Vagina (tissue), 2 donors: Measurements from ENCODE around the gene ARHGEF12. TPM values are rescaled to one million over a fixed set of nuclear protein-coding genes. Genes with fewer than 3 reads are reported as not detected.

Experiments used
- DNase-seq, 2 donors: peaks; one replicate each; pipeline ENCODE4 v3.0.0-alpha.2; 2017; ENCODE audit errors: extremely low spot score in 2 of 2
- H3K27ac ChIP-seq: fragments of 200-600 bp; sonication (generic); one replicate; pipeline ENCODE4 v1.5.1; 2019
- H3K27me3 ChIP-seq: fragments of 200-600 bp; sonication (generic); one replicate; pipeline ENCODE4 v1.5.1; 2019
- H3K36me3 ChIP-seq, 2 donors: fragments of 200-600 bp; sonication (generic); one replicate each; pipeline ENCODE4 v1.5.1; 2017 to 2019
- H3K4me1 ChIP-seq: fragments of 200-600 bp; sonication (generic); one replicate; pipeline ENCODE4 v1.5.1; 2019
- H3K4me3 ChIP-seq, 2 donors: fragments of 200-600 bp; sonication (generic); 1 replicate in 1 of 2; 2 replicates in 1 of 2; pipeline ENCODE4 v1.5.1; 2016 to 2019
- H3K9me3 ChIP-seq: fragments of 200-600 bp; sonication (generic); one replicate; pipeline ENCODE4 v1.5.1; 2019
- CTCF ChIP-seq, 3 experiments: fragments of 450-650 bp in 2 of 3; fragments of 200-600 bp in 1 of 3; sonication (generic) in 1 of 3; IDR thresholded peaks; one replicate each; pipeline ENCODE4 v1.5.1; 2017 to 2019; ENCODE audit warnings: antibody characterized with exemption in 3 of 3, mild to moderate bottlenecking in 2 of 3, moderate library complexity in 2 of 3
- POLR2A ChIP-seq, 2 donors: fragments of 450-650 bp; IDR thresholded peaks; one replicate each; pipeline ENCODE4 v1.6.1; 2017; ENCODE audit warnings: antibody characterized with exemption in 2 of 2, mild to moderate bottlenecking in 2 of 2, moderate library complexity in 2 of 2
- POLR2AphosphoS5 ChIP-seq, 2 donors: sonication (generic); formaldehyde crosslinking; IDR thresholded peaks; one replicate each; pipeline ENCODE4 v1.9.0; 2017; ENCODE audit warnings: antibody characterized with exemption in 2 of 2, mild to moderate bottlenecking in 2 of 2, low read depth in 1 of 2; ENCODE audit not compliant: insufficient read depth in 1 of 2
- intact Hi-C: fragments of 100-400 bp; cut with DNase I; formaldehyde crosslinking; loops from one replicate; pipeline ENCODE4 v1.15.1; 2023
- total RNA-seq: library from RNA; depleted of rRNA; stranded (reverse); fragments of >200 nt; gene quantifications from one replicate; pipeline ENCODE4 v1.2.3, GENCODE V29; 2016

ARHGEF12 gene
- total RNA-seq, 1 donor from 2014 or later, result 106 TPM

- no peak for TF ChIP-seq POLR2AphosphoS5 (IDR thresholded peaks at IDR 0.05; ENCODE audit: insufficient read depth in 1 of 2, low read depth in 1 of 2)
- no peak for TF ChIP-seq POLR2A (IDR thresholded peaks at IDR 0.05)
- TF ChIP-seq CTCF (IDR thresholded peaks at IDR 0.05), result no peak
- no peak for DNase-seq
- H3K27me3 ChIP-seq, result no peaks in the 10 kb centered on the region
- peak overlapping the region; percentile 38 to 65 for H3K4me3 ChIP-seq
- intact Hi-C loops, result loop anchor here (5.0 to 10.0 kb wide), 3 partner anchors 175 to 683 kb away; no protein-coding TSS in a partner anchor
- H3K9me3 ChIP-seq, result no peaks in the 10 kb centered on the region
- no peak overlapping the region for H3K27ac ChIP-seq
- peaks cover 4% of the 10 kb centered on the region for H3K4me1 ChIP-seq
- no peaks in the 10 kb centered on the region for H3K36me3 ChIP-seq
Observed at GRCh38 chr11:120511820-120512738, 175.9 kb downstream of the ARHGEF12 start.

- H3K36me3 ChIP-seq, result no peaks in the 10 kb centered on the region
- TF ChIP-seq CTCF (IDR thresholded peaks at IDR 0.05) (no peak), POLR2A (IDR thresholded peaks at IDR 0.05) (no peak), POLR2AphosphoS5 (IDR thresholded peaks at IDR 0.05; ENCODE audit: insufficient read depth in 1 of 2, low read depth in 1 of 2) (no peak)
- peaks cover 4% of the 10 kb centered on the region for H3K4me1 ChIP-seq
- no peaks in the 10 kb centered on the region for H3K27me3 ChIP-seq
- no peaks in the 10 kb centered on the region for H3K9me3 ChIP-seq
- DNase-seq, result no peak
- H3K4me3 ChIP-seq, result no peak overlapping the region
- no peak overlapping the region for H3K27ac ChIP-seq
- intact Hi-C loops, result loop anchor here (5.0 to 10.0 kb wide), 3 partner anchors 174 to 682 kb away; no protein-coding TSS in a partner anchor
Observed at GRCh38 chr11:120512739-120513435, 176.7 kb downstream of the ARHGEF12 start.

- intact Hi-C loops, result loop anchor here (5.0 to 10.0 kb wide), 3 partner anchors 174 to 681 kb away; no protein-coding TSS in a partner anchor
- no peak for DNase-seq
- H3K27me3 ChIP-seq, result no peaks in the 10 kb centered on the region
Observed at GRCh38 chr11:120513436-120514315, 177.5 kb downstream of the ARHGEF12 start.

More at GRCh38 chr11:120513436-120514315, 177.5 kb downstream of the ARHGEF12 start:
- no peak for TF ChIP-seq POLR2A (IDR thresholded peaks at IDR 0.05)
- TF ChIP-seq CTCF (IDR thresholded peaks at IDR 0.05), result no peak
- TF ChIP-seq POLR2AphosphoS5 (IDR thresholded peaks at IDR 0.05; ENCODE audit: insufficient read depth in 1 of 2, low read depth in 1 of 2), result no peak
- H3K27ac ChIP-seq, result no peak overlapping the region
- no peak overlapping the region for H3K4me3 ChIP-seq
- H3K36me3 ChIP-seq, result no peaks in the 10 kb centered on the region
- no peaks in the 10 kb centered on the region for H3K9me3 ChIP-seq
- peaks cover 4% of the 10 kb centered on the region for H3K4me1 ChIP-seq
